ENCODE measurements around the gene IFNL1.

IFNL1 gene

GRCh38 chr19:39301562-39301961, 5.4 kb downstream of the IFNL1 start:
- Histone ChIP-seq H3K27me3 (ENCODE audit: control insufficient read depth in 1 of 2, insufficient read depth in 1 of 2, low read length in 2 of 2) (peaks cover 57 to 65% of the 10 kb centered on the region in 2 experiments), H3K23ac (ENCODE audit: low read length in 2 of 2) (no peak overlapping the region), H2AFZ (ENCODE audit: low read depth, low read length) (no peak overlapping the region), H3K79me1 (replicated peaks; ENCODE audit: low read length, poor library complexity, severe bottlenecking) (no peaks in the 10 kb centered on the region), H3K14ac (ENCODE audit: low read length in 2 of 2) (peak overlapping the region in 1 of 2 experiments; percentile 36), H2BK120ac (ENCODE audit: low read depth, low read length) (no peak overlapping the region), H3K9me3 (ENCODE audit: control insufficient read depth, low read length) (no peaks in the 10 kb centered on the region), H2BK12ac (ENCODE audit: low read length in 2 of 2) (no peak overlapping the region), H3K4ac (ENCODE audit: low read depth in 1 of 2, low read length in 2 of 2) (no peak overlapping the region), H2AK5ac (ENCODE audit: low read length, severe bottlenecking) (no peak overlapping the region), H3K4me1 (ENCODE audit: control insufficient read depth, insufficient read depth, low read depth, low read length) (peaks cover 1% of the 10 kb centered on the region), H2BK5ac (ENCODE audit: low read depth, low read length, poor library complexity, severe bottlenecking) (no peak overlapping the region), H3K4me3 (ENCODE audit: insufficient read depth in 1 of 2, low read depth in 1 of 2, low read length in 2 of 2) (no peak overlapping the region), H2BK15ac (ENCODE audit: low read depth, poor library complexity, severe bottlenecking) (no peak overlapping the region), H3K4me2 (ENCODE audit: low read length, poor library complexity, severe bottlenecking) (no peak overlapping the region), H3K36me3 (ENCODE audit: control insufficient read depth in 1 of 2, insufficient read depth in 2 of 2, low read depth in 1 of 2, low read length in 2 of 2) (no peaks in the 10 kb centered on the region), H3K18ac (ENCODE audit: low read depth in 1 of 2, low read length in 2 of 2) (no peak overlapping the region), H4K8ac (ENCODE audit: low read length) (no peak overlapping the region), H3K27ac (ENCODE audit: low read length, poor library complexity, severe bottlenecking) (no peak overlapping the region), H3K9ac (ENCODE audit: low read length) (no peak overlapping the region), H4K91ac (ENCODE audit: low read length) (no peak overlapping the region)
- no CpG with 5 or more reads among the region's 3 CpGs for WGBS
- no peak for DNase-seq

GRCh38 chr19:39303373-39304184, 7.4 kb downstream of the IFNL1 start:
- 62% methylated on average over 9 of the region's 10 CpGs for WGBS
- no peaks in the 10 kb centered on the region for H3K79me1 ChIP-seq (replicated peaks; ENCODE audit: low read length, poor library complexity, severe bottlenecking)
- peaks cover 15% of the 10 kb centered on the region for H3K4me1 ChIP-seq (ENCODE audit: control insufficient read depth, insufficient read depth, low read depth, low read length)

GRCh38 chr19:39304185-39304513, 7.9 kb downstream of the IFNL1 start:
- Histone ChIP-seq H3K4me1 (ENCODE audit: control insufficient read depth, insufficient read depth, low read depth, low read length) (peaks cover 15% of the 10 kb centered on the region), H3K4me3 (ENCODE audit: insufficient read depth in 1 of 2, low read depth in 1 of 2, low read length in 2 of 2) (no peak overlapping the region), H2BK15ac (ENCODE audit: low read depth, poor library complexity, severe bottlenecking) (no peak overlapping the region), H2BK120ac (ENCODE audit: low read depth, low read length) (no peak overlapping the region), H3K9ac (ENCODE audit: low read length) (no peak overlapping the region), H4K8ac (ENCODE audit: low read length) (no peak overlapping the region), H3K27ac (ENCODE audit: low read length, poor library complexity, severe bottlenecking) (no peak overlapping the region), H3K23ac (ENCODE audit: low read length in 2 of 2) (no peak overlapping the region), H2AK5ac (ENCODE audit: low read length, severe bottlenecking) (no peak overlapping the region), H2BK5ac (ENCODE audit: low read depth, low read length, poor library complexity, severe bottlenecking) (no peak overlapping the region), H3K18ac (ENCODE audit: low read depth in 1 of 2, low read length in 2 of 2) (no peak overlapping the region), H3K9me3 (ENCODE audit: control insufficient read depth, low read length) (no peaks in the 10 kb centered on the region), H3K27me3 (ENCODE audit: control insufficient read depth in 1 of 2, insufficient read depth in 1 of 2, low read length in 2 of 2) (peaks cover 73 to 80% of the 10 kb centered on the region in 2 experiments), H3K79me1 (replicated peaks; ENCODE audit: low read length, poor library complexity, severe bottlenecking) (no peaks in the 10 kb centered on the region), H3K4ac (ENCODE audit: low read depth in 1 of 2, low read length in 2 of 2) (no peak overlapping the region), H2BK12ac (ENCODE audit: low read length in 2 of 2) (no peak overlapping the region), H4K91ac (ENCODE audit: low read length) (no peak overlapping the region), H3K36me3 (ENCODE audit: control insufficient read depth in 1 of 2, insufficient read depth in 2 of 2, low read depth in 1 of 2, low read length in 2 of 2) (no peaks in the 10 kb centered on the region), H2AFZ (ENCODE audit: low read depth, low read length) (no peak overlapping the region), H3K14ac (ENCODE audit: low read length in 2 of 2) (no peak overlapping the region), H3K4me2 (ENCODE audit: low read length, poor library complexity, severe bottlenecking) (no peak overlapping the region)
- no peak for DNase-seq

More at GRCh38 chr19:39303373-39304184, 7.4 kb downstream of the IFNL1 start:
- Histone ChIP-seq H2BK12ac (ENCODE audit: low read length in 2 of 2) (no peak overlapping the region), H3K9ac (ENCODE audit: low read length) (no peak overlapping the region), H3K36me3 (ENCODE audit: control insufficient read depth in 1 of 2, insufficient read depth in 2 of 2, low read depth in 1 of 2, low read length in 2 of 2) (no peaks in the 10 kb centered on the region), H3K27ac (ENCODE audit: low read length, poor library complexity, severe bottlenecking) (no peak overlapping the region), H3K4ac (ENCODE audit: low read depth in 1 of 2, low read length in 2 of 2) (no peak overlapping the region), H2AK5ac (ENCODE audit: low read length, severe bottlenecking) (no peak overlapping the region), H2BK5ac (ENCODE audit: low read depth, low read length, poor library complexity, severe bottlenecking) (no peak overlapping the region), H3K14ac (ENCODE audit: low read length in 2 of 2) (no peak overlapping the region), H4K91ac (ENCODE audit: low read length) (no peak overlapping the region), H4K8ac (ENCODE audit: low read length) (no peak overlapping the region), H3K4me3 (ENCODE audit: insufficient read depth in 1 of 2, low read depth in 1 of 2, low read length in 2 of 2) (no peak overlapping the region), H3K4me2 (ENCODE audit: low read length, poor library complexity, severe bottlenecking) (no peak overlapping the region), H3K9me3 (ENCODE audit: control insufficient read depth, low read length) (no peaks in the 10 kb centered on the region), H3K23ac (ENCODE audit: low read length in 2 of 2) (no peak overlapping the region), H2BK120ac (ENCODE audit: low read depth, low read length) (no peak overlapping the region), H2BK15ac (ENCODE audit: low read depth, poor library complexity, severe bottlenecking) (no peak overlapping the region), H2AFZ (ENCODE audit: low read depth, low read length) (no peak overlapping the region), H3K18ac (ENCODE audit: low read depth in 1 of 2, low read length in 2 of 2) (no peak overlapping the region), H3K27me3 (ENCODE audit: control insufficient read depth in 1 of 2, insufficient read depth in 1 of 2, low read length in 2 of 2) (peaks cover 67 to 76% of the 10 kb centered on the region in 2 experiments)
- no peak for DNase-seq

GRCh38 chr19:39304701-39305571, 8.7 kb downstream of the IFNL1 start:
- Histone ChIP-seq H3K23ac (ENCODE audit: low read length in 2 of 2) (no peak overlapping the region), H3K4ac (ENCODE audit: low read depth in 1 of 2, low read length in 2 of 2) (no peak overlapping the region), H3K18ac (ENCODE audit: low read depth in 1 of 2, low read length in 2 of 2) (no peak overlapping the region), H3K27ac (ENCODE audit: low read length, poor library complexity, severe bottlenecking) (no peak overlapping the region), H4K8ac (ENCODE audit: low read length) (no peak overlapping the region), H2AK5ac (ENCODE audit: low read length, severe bottlenecking) (no peak overlapping the region), H3K9ac (ENCODE audit: low read length) (no peak overlapping the region), H4K91ac (ENCODE audit: low read length) (no peak overlapping the region), H2BK12ac (ENCODE audit: low read length in 2 of 2) (no peak overlapping the region), H2BK5ac (ENCODE audit: low read depth, low read length, poor library complexity, severe bottlenecking) (no peak overlapping the region), H3K9me3 (ENCODE audit: control insufficient read depth, low read length) (no peaks in the 10 kb centered on the region), H2BK15ac (ENCODE audit: low read depth, poor library complexity, severe bottlenecking) (no peak overlapping the region), H3K36me3 (ENCODE audit: control insufficient read depth in 1 of 2, insufficient read depth in 2 of 2, low read depth in 1 of 2, low read length in 2 of 2) (no peaks in the 10 kb centered on the region), H3K14ac (ENCODE audit: low read length in 2 of 2) (no peak overlapping the region), H3K79me1 (replicated peaks; ENCODE audit: low read length, poor library complexity, severe bottlenecking) (no peaks in the 10 kb centered on the region), H3K4me2 (ENCODE audit: low read length, poor library complexity, severe bottlenecking) (no peak overlapping the region), H2AFZ (ENCODE audit: low read depth, low read length) (no peak overlapping the region), H3K4me3 (ENCODE audit: insufficient read depth in 1 of 2, low read depth in 1 of 2, low read length in 2 of 2) (no peak overlapping the region), H2BK120ac (ENCODE audit: low read depth, low read length) (no peak overlapping the region), H3K4me1 (ENCODE audit: control insufficient read depth, insufficient read depth, low read depth, low read length) (peaks cover 15% of the 10 kb centered on the region), H3K27me3 (ENCODE audit: control insufficient read depth in 1 of 2, insufficient read depth in 1 of 2, low read length in 2 of 2) (peaks cover 77 to 80% of the 10 kb centered on the region in 2 experiments)
- DNase-seq, result no peak
- WGBS, result 37% methylated on average over 5 of the region's 6 CpGs
